C4-2B (cell line): ENCODE data around the gene HOXD8.

Source experiments
- ZFX ChIP-seq: fragments of 450-650 bp; IDR thresholded peaks from 2 replicates; pipeline ENCODE4 v1.6.1; 2017
- TF ChIP-seq, protein P1 (sequence below): fragments of 450-650 bp; conservative IDR thresholded peaks from 2 replicates; pipeline ENCODE4 v1.5.1; 2017; ENCODE audit warnings: mild to moderate bottlenecking

DNA sequence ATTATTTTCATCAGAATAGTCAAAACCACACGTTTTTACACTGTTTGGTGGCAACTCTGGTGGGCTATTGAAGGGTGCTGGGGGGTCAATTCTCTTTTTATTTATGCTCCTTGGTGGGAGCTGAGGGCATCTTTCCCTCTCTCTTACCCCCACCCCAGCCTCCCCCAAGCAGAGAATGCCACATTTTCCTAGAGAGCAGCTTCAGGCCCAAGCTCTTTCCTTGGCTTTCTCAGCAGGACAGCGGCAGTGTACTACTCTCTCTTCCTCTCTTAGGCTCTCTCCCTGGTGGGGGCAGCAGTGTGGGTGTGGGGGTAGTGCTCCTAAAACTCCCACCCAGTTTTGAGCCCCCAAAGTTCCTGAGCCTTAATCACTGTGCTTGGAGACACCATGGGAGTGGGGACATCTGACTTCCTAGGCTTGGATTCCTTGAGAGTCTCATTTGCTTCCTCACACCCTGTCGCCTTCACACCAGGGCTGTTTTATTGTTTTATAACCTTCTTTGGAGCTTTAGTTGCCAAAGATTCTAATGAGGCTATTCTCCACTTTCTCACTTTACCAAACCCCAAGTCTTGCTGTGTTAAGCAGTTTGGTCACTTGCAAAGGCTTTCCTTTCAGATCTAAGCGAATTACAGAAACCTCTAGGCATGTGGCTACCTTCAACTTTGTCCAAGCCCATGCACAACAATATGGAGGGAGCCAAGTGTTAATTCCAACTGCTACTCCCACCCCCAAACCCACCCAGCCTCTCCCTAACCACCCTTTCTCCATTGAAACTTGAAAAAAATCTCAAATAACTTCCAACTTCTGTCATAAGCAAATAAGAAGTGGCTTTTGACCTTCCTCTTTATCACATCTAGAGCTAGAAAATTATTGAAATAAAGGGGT, 15.8 kb downstream of the HOXD8 start:
- TF ChIP-seq, protein P1, sequence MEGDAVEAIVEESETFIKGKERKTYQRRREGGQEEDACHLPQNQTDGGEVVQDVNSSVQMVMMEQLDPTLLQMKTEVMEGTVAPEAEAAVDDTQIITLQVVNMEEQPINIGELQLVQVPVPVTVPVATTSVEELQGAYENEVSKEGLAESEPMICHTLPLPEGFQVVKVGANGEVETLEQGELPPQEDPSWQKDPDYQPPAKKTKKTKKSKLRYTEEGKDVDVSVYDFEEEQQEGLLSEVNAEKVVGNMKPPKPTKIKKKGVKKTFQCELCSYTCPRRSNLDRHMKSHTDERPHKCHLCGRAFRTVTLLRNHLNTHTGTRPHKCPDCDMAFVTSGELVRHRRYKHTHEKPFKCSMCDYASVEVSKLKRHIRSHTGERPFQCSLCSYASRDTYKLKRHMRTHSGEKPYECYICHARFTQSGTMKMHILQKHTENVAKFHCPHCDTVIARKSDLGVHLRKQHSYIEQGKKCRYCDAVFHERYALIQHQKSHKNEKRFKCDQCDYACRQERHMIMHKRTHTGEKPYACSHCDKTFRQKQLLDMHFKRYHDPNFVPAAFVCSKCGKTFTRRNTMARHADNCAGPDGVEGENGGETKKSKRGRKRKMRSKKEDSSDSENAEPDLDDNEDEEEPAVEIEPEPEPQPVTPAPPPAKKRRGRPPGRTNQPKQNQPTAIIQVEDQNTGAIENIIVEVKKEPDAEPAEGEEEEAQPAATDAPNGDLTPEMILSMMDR = no peak
- no peak for TF ChIP-seq ZFX
